Choroid plexus epithelial cell (primary cell): ENCODE measurements around the gene NLRP1.
A peak's percentile ranks its signal among the peaks of the same experiment; 100 is the strongest.

Experiments used
- DNase-seq: peaks from one replicate; pipeline ENCODE4 v3.0.0-alpha.2; 2010; ENCODE audit warnings: low read depth
- H3K4me3 ChIP-seq: 2 replicates; pipeline ENCODE4 v1.5.1; 2011; ENCODE audit warnings: low read depth, mild to moderate bottlenecking, control low read depth, low read length, moderate library complexity
- CTCF ChIP-seq: conservative IDR thresholded peaks from 2 replicates; pipeline ENCODE4 v1.5.1; 2011; ENCODE audit warnings: low read depth, mild to moderate bottlenecking, control low read depth, inconsistent platforms, low read length, moderate library complexity

NLRP1 gene

GRCh38 chr17:5499476-5500231, 84.7 kb downstream of the NLRP1 start:
- no peak for DNase-seq
- peak overlapping the region; percentile 82 for H3K4me3 ChIP-seq
- no peak for TF ChIP-seq CTCF

- DNase-seq, result no peak
- H3K4me3 ChIP-seq, result no peak overlapping the region
- no peak for TF ChIP-seq CTCF
Observed at GRCh38 chr17:5492970-5493369, 91.3 kb downstream of the NLRP1 start.

- no peak overlapping the region for H3K4me3 ChIP-seq
- no peak for DNase-seq
- TF ChIP-seq CTCF, result no peak
Observed at GRCh38 chr17:5488752-5489151, 95.6 kb downstream of the NLRP1 start.

- peak; percentile 100 for DNase-seq
- H3K4me3 ChIP-seq, result peak within 1 kb of the TSS; percentile 93
- no peak for TF ChIP-seq CTCF
Observed at GRCh38 chr17:5486206-5487124, 97.8 kb downstream of the NLRP1 start, which contains the start of gene MIS12. TSS of gene MIS12 (plus strand) at chr17:5486566. CDS start at chr17:5488863, 2,297 bp downstream.

- peak within 1 kb of the TSS; percentile 93 for H3K4me3 ChIP-seq
- TF ChIP-seq CTCF, result no peak
- DNase-seq, result peak; percentile 34
Observed at GRCh38 chr17:5485270-5486205, 98.8 kb downstream of the NLRP1 start, which contains the start of gene DERL2. TSS of gene DERL2 (minus strand) at chr17:5486178. CDS start at chr17:5486161, 17 bp downstream.

GRCh38 chr17:5481451-5481850, 102.9 kb downstream of the NLRP1 start:
- no peak for DNase-seq
- no peak for TF ChIP-seq CTCF
- H3K4me3 ChIP-seq, result no peak overlapping the region
